OCI-LY1 (cell line): ENCODE results near the gene XPR1.
A peak's percentile ranks its signal among the peaks of the same experiment; 100 is the strongest.

ENCODE experiments used
- H2AFZ ChIP-seq: fragments of 200-600 bp; sonication (generic), shearing (Covaris generic); 2 replicates; pipeline ENCODE4 v1.6.0; 2014; ENCODE audit warnings: antibody characterized with exemption, mild to moderate bottlenecking, low read length
- H3F3A ChIP-seq: fragments of 200-600 bp; sonication (generic), shearing (Covaris generic); 2 replicates; pipeline ENCODE4 v1.6.0; 2014; ENCODE audit warnings: mild to moderate bottlenecking, antibody characterized with exemption, low read length, moderate library complexity; ENCODE audit not compliant: insufficient read depth
- H3K27ac ChIP-seq: fragments of 200-600 bp; sonication (generic); 2 replicates; pipeline ENCODE4 v1.5.1; 2014; ENCODE audit warnings: low read length, mixed run types, mild to moderate bottlenecking, low read depth; ENCODE audit not compliant: poor library complexity, severe bottlenecking
- H3K27me3 ChIP-seq: fragments of 200-600 bp; sonication (generic); 2 replicates; pipeline ENCODE4 v1.6.0; 2014; ENCODE audit warnings: antibody characterized with exemption, mild to moderate bottlenecking, low read length, moderate library complexity; ENCODE audit not compliant: insufficient read depth
- H3K36me3 ChIP-seq: fragments of 200-600 bp; sonication (generic); 2 replicates; pipeline ENCODE4 v1.6.1; 2014; ENCODE audit warnings: mild to moderate bottlenecking, antibody characterized with exemption, low read length, moderate library complexity, mixed read lengths; ENCODE audit not compliant: insufficient read depth
- H3K4me1 ChIP-seq: fragments of 200-600 bp; sonication (generic); 2 replicates; pipeline ENCODE4 v1.5.1; 2014; ENCODE audit warnings: mild to moderate bottlenecking, low read length, moderate library complexity; ENCODE audit not compliant: insufficient read depth, severe bottlenecking
- H3K4me2 ChIP-seq: fragments of 200-600 bp; sonication (generic), shearing (Covaris generic); 2 replicates; pipeline ENCODE4 v1.6.1; 2014; ENCODE audit warnings: low read length
- H3K4me3 ChIP-seq: fragments of 200-600 bp; sonication (generic); 2 replicates; pipeline ENCODE4 v1.5.1; 2014; ENCODE audit warnings: low read length, low read depth, mild to moderate bottlenecking, mixed read lengths; ENCODE audit not compliant: poor library complexity, severe bottlenecking
- H3K79me2 ChIP-seq: fragments of 200-600 bp; shearing (Covaris generic); 2 replicates; pipeline ENCODE4 v1.6.1; 2016; ENCODE audit warnings: mixed run types, low read length, mixed read lengths; ENCODE audit not compliant: insufficient read depth
- H3K9ac ChIP-seq: fragments of 200-600 bp; sonication (generic), shearing (Covaris generic); 2 replicates; pipeline ENCODE4 v1.6.1; 2014; ENCODE audit warnings: mild to moderate bottlenecking, low read length, mixed read lengths
- H3K9me2 ChIP-seq: fragments of 200-600 bp; sonication (generic), shearing (Covaris generic); 2 replicates; pipeline ENCODE4 v1.6.1; 2014; ENCODE audit warnings: low read depth, mild to moderate bottlenecking, low read length, mixed read lengths
- H3K9me3 ChIP-seq: fragments of 200-600 bp; shearing (Covaris generic); 2 replicates; pipeline ENCODE4 v1.6.1; 2014; ENCODE audit warnings: low read length, mixed read lengths
- H4K20me1 ChIP-seq: fragments of 200-600 bp; sonication (generic), shearing (Covaris generic); 2 replicates; pipeline ENCODE4 v1.6.0; 2016; ENCODE audit warnings: mild to moderate bottlenecking, low read length; ENCODE audit not compliant: insufficient read depth
- CTCF ChIP-seq: fragments of 200-600 bp; sonication (generic), shearing (Covaris generic); IDR thresholded peaks from 2 replicates; pipeline ENCODE4 v1.5.1; 2017; ENCODE audit warnings: mild to moderate bottlenecking, antibody characterized with exemption, low read length, moderate library complexity, mixed read lengths
- EZH2 ChIP-seq: fragments of 200-600 bp; sonication (generic), shearing (Covaris generic); IDR thresholded peaks from 2 replicates; pipeline ENCODE4 v1.8.0; 2017; ENCODE audit warnings: borderline replicate concordance, mixed run types, mild to moderate bottlenecking, antibody characterized with exemption, low read length, moderate library complexity, mixed read lengths

The XPR1 gene

GRCh38 chr1:180633057-180634056 is 1.5 kb downstream of the XPR1 start:
- no peak overlapping the region for H2AFZ ChIP-seq
- peak overlapping the region; percentile 74 for H3K9ac ChIP-seq
- H3K79me2 ChIP-seq: peaks cover 7% of the 10 kb centered on the region; the same call in 1 of the 2 replicates
- no peaks in the 10 kb centered on the region for H3K9me2 ChIP-seq
- peak overlapping the region; percentile 100 for H3K4me2 ChIP-seq
- no peaks in the 10 kb centered on the region for H3K36me3 ChIP-seq
- no peaks in the 10 kb centered on the region for H3K9me3 ChIP-seq
- peak overlapping the region; percentile 82 for H3K4me3 ChIP-seq
- no peaks in the 10 kb centered on the region for H3K27me3 ChIP-seq
- H3K27ac ChIP-seq: no peak overlapping the region
- H3F3A ChIP-seq: no peaks in the 10 kb centered on the region
- H4K20me1 ChIP-seq: no peaks in the 10 kb centered on the region
- TF ChIP-seq EZH2 (no peak), CTCF (no peak)
- peaks cover 30% of the 10 kb centered on the region for H3K4me1 ChIP-seq

DNA sequence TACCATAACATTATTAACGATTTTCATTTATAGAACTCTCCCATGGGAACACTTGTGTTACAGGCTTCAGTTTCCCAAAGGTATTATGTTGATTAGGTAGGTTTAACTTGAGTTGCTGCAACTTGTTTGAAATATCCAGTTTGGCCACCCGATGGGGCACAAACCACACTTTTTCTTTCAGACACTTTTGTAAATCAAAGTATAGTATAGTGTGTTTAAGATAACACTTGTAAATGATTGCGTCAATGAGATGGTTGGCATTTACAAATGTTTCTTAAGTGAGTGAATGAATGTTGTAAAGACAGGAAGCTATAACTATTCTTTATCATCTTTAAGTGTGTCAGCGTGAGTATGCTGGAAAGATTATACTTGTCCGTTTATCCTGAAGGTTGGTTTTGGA is 4.3 kb downstream of the XPR1 start:
- no peak overlapping the region for H3K9ac ChIP-seq
- peaks cover 25% of the 10 kb centered on the region for H3K4me1 ChIP-seq
- no peaks in the 10 kb centered on the region for H3K27me3 ChIP-seq
- H3K36me3 ChIP-seq: no peaks in the 10 kb centered on the region
- no peak overlapping the region for H3K27ac ChIP-seq
- no peak overlapping the region for H3K4me3 ChIP-seq
- TF ChIP-seq CTCF: peak; percentile 33; the same call in 1 of the 2 replicates
- no peak for TF ChIP-seq EZH2
- no peaks in the 10 kb centered on the region for H3K9me2 ChIP-seq
- H2AFZ ChIP-seq: no peak overlapping the region
- H3K9me3 ChIP-seq: no peaks in the 10 kb centered on the region
- H3F3A ChIP-seq: no peaks in the 10 kb centered on the region
- H3K79me2 ChIP-seq: peaks cover 7% of the 10 kb centered on the region; the same call in 1 of the 2 replicates
- no peak overlapping the region for H3K4me2 ChIP-seq
- H4K20me1 ChIP-seq: no peaks in the 10 kb centered on the region

GRCh38 chr1:180639871-180640270 is 8.0 kb downstream of the XPR1 start:
- no peaks in the 10 kb centered on the region for H3K36me3 ChIP-seq
- no peaks in the 10 kb centered on the region for H3K27me3 ChIP-seq
- no peaks in the 10 kb centered on the region for H3K9me3 ChIP-seq
- no peaks in the 10 kb centered on the region for H4K20me1 ChIP-seq
- H3K4me3 ChIP-seq: no peak overlapping the region
- no peaks in the 10 kb centered on the region for H3F3A ChIP-seq
- H3K79me2 ChIP-seq: no peaks in the 10 kb centered on the region
- no peak overlapping the region for H3K27ac ChIP-seq
- no peak overlapping the region for H3K4me2 ChIP-seq
- H2AFZ ChIP-seq: no peak overlapping the region
- no peak overlapping the region for H3K9ac ChIP-seq
- H3K9me2 ChIP-seq: no peaks in the 10 kb centered on the region
- H3K4me1 ChIP-seq: no peaks in the 10 kb centered on the region
- TF ChIP-seq EZH2: no peak
- TF ChIP-seq CTCF: no peak
